Smooth muscle cell (in vitro differentiated cells): ENCODE measurements around the gene ADRA2B. TPM values are rescaled to one million over a fixed set of nuclear protein-coding genes. Genes with fewer than 3 reads are reported as not detected.

Experiments used
- DNase-seq: peaks from one replicate; lab custom pipeline; 2025; ENCODE audit not compliant: unreplicated experiment; lab: John Stamatoyannopoulos, UW
- H2AFZ ChIP-seq: fragments of 200-600 bp; sonication (generic); 2 replicates; pipeline ENCODE4 v1.6.0; 2016; ENCODE audit warnings: antibody characterized with exemption, low read depth, mild to moderate bottlenecking
- H3F3A ChIP-seq: fragments of 200-600 bp; sonication (generic); 2 replicates; pipeline ENCODE4 v1.6.0; 2017; ENCODE audit warnings: antibody characterized with exemption, low read depth
- H3K27ac ChIP-seq: fragments of 200-600 bp; sonication (generic); 2 replicates; pipeline ENCODE4 v1.5.1; 2016; ENCODE audit warnings: low read depth, mild to moderate bottlenecking
- H3K27me3 ChIP-seq: fragments of 200-600 bp; sonication (generic); 2 replicates; pipeline ENCODE4 v1.6.1; 2016; ENCODE audit warnings: low read depth, mild to moderate bottlenecking
- H3K36me3 ChIP-seq: fragments of 200-600 bp; sonication (generic); 2 replicates; pipeline ENCODE4 v1.5.1; 2016; ENCODE audit warnings: low read depth
- H3K4me1 ChIP-seq: fragments of 200-600 bp; sonication (generic); 2 replicates; pipeline ENCODE4 v1.5.1; 2016; ENCODE audit warnings: low read depth
- H3K4me2 ChIP-seq: fragments of 200-600 bp; sonication (generic); 2 replicates; pipeline ENCODE4 v1.6.0; 2016; ENCODE audit warnings: mild to moderate bottlenecking
- H3K4me3 ChIP-seq: fragments of 200-600 bp; sonication (generic); 2 replicates; pipeline ENCODE4 v1.5.1; 2016; ENCODE audit warnings: mild to moderate bottlenecking
- H3K79me2 ChIP-seq: fragments of 200-600 bp; sonication (generic); 2 replicates; pipeline ENCODE4 v1.6.0; 2016; ENCODE audit warnings: low read depth, mild to moderate bottlenecking
- H3K9ac ChIP-seq: fragments of 200-600 bp; sonication (generic); 2 replicates; pipeline ENCODE4 v1.6.0; 2016; ENCODE audit warnings: low read depth
- H3K9me3 ChIP-seq: fragments of 200-600 bp; sonication (generic); replicated peaks from 2 replicates; pipeline ENCODE4 v1.5.1; 2016; ENCODE audit warnings: low read depth
- H4K20me1 ChIP-seq: fragments of 200-600 bp; sonication (generic); 2 replicates; pipeline ENCODE4 v1.6.0; 2016; ENCODE audit warnings: low read depth
- WGBS: methylation state at CpG from one replicate; pipeline ENCODE4 v1.1.7; 2016; ENCODE audit warnings: low lambda C conversion rate; 5-methylcytosine and 5-hydroxymethylcytosine counted together
- polyA plus RNA-seq: library from polyadenylated mRNA; unstranded; fragments of >200 nt; fragmentation: Nextera tagmentation; extraction: Ambion mirVana; gene quantifications from 2 replicates; pipeline ENCODE4 v1.2.1, GENCODE V29; 2016
- total RNA-seq: library from RNA; depleted of rRNA; stranded (reverse); fragments of >200 nt; gene quantifications from 2 replicates; pipeline ENCODE4 v1.2.3, GENCODE V29; 2014
- TF ChIP-seq, protein P1 (sequence below): fragments of 200-600 bp; sonication (generic); IDR thresholded peaks from 2 replicates; pipeline ENCODE4 v1.5.1; 2017; ENCODE audit warnings: borderline replicate concordance, mild to moderate bottlenecking, antibody characterized with exemption; ENCODE audit not compliant: insufficient read depth, poor library complexity, severe bottlenecking

ADRA2B gene
- total and polyA plus RNA-seq, 2 experiments from 2014 or later: 0.06 to 1.2 TPM

DNA sequence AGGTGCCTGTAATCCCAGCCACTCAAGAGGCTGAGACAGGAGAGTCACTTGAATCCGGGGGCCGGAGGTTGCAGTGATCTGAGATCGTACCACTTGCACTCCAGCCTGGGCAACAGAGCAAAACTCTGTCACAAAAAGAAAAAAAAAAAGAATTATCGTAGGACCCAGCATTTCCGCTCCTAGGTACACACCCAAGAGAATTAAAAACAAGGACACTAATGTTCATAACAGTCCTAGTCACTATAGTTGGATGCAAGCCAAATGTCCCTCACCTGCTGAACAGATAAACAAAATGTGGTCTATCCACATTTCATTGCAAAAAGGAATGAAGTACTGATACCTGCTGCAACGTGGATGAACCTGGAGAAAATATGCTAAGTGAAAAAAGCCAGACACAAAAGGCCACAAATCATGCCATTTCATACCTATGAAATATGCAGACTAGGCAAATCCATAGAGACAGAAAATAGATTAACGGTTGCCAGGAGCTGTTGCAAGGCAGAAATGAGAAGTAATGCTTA lies 21.2 kb downstream of the ADRA2B start:
- H3F3A ChIP-seq: no peaks in the 10 kb centered on the region
- WGBS: 87% methylated on average over 7 of the region's 7 CpGs
- H3K9me3 ChIP-seq: no peaks in the 10 kb centered on the region
- H3K27me3 ChIP-seq: no peaks in the 10 kb centered on the region
- no peak overlapping the region for H3K4me3 ChIP-seq
- H3K4me1 ChIP-seq: no peaks in the 10 kb centered on the region
- H2AFZ ChIP-seq: no peak overlapping the region
- no peaks in the 10 kb centered on the region for H3K79me2 ChIP-seq
- H3K27ac ChIP-seq: no peak overlapping the region
- no peak for DNase-seq
- H3K9ac ChIP-seq: no peak overlapping the region
- no peaks in the 10 kb centered on the region for H4K20me1 ChIP-seq
- no peak overlapping the region for H3K4me2 ChIP-seq
- H3K36me3 ChIP-seq: no peaks in the 10 kb centered on the region
- TF ChIP-seq, protein P1, sequence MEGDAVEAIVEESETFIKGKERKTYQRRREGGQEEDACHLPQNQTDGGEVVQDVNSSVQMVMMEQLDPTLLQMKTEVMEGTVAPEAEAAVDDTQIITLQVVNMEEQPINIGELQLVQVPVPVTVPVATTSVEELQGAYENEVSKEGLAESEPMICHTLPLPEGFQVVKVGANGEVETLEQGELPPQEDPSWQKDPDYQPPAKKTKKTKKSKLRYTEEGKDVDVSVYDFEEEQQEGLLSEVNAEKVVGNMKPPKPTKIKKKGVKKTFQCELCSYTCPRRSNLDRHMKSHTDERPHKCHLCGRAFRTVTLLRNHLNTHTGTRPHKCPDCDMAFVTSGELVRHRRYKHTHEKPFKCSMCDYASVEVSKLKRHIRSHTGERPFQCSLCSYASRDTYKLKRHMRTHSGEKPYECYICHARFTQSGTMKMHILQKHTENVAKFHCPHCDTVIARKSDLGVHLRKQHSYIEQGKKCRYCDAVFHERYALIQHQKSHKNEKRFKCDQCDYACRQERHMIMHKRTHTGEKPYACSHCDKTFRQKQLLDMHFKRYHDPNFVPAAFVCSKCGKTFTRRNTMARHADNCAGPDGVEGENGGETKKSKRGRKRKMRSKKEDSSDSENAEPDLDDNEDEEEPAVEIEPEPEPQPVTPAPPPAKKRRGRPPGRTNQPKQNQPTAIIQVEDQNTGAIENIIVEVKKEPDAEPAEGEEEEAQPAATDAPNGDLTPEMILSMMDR: no peak

GRCh38 chr2:96093528-96093927 lies 22.8 kb downstream of the ADRA2B start:
- Histone ChIP-seq H3K4me1 (no peaks in the 10 kb centered on the region), H3K27ac (no peak overlapping the region), H3F3A (no peaks in the 10 kb centered on the region), H2AFZ (no peak overlapping the region), H3K27me3 (no peaks in the 10 kb centered on the region), H4K20me1 (no peaks in the 10 kb centered on the region), H3K9me3 (no peaks in the 10 kb centered on the region), H3K36me3 (no peaks in the 10 kb centered on the region), H3K4me2 (no peak overlapping the region), H3K4me3 (no peak overlapping the region), H3K9ac (no peak overlapping the region), H3K79me2 (no peaks in the 10 kb centered on the region)
- TF ChIP-seq, protein P1: no peak
- no peak for DNase-seq
- WGBS: 89% methylated on average over 4 of the region's 4 CpGs

DNA sequence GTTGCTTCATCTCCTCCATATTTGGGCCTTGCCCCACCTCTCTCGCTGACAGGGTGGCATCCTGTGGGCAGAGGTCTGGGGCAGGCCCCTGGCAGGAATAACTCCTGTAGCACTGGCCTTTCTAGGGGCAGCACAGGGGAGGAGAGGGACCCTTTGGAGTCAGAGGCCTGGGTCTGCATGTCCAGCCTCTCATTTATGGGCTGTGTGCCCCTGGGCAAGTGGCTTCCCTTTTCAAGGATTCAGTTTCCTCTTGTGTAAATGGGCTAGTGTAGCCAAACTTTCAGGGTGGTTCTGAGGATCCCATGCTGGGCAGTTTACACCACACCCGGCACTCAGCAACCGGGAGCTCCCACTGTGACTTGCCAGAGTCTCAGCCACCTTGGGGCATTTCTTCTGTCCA lies 23.4 kb downstream of the ADRA2B start:
- Histone ChIP-seq H3K27me3 (no peaks in the 10 kb centered on the region), H3K9ac (no peak overlapping the region), H3F3A (no peaks in the 10 kb centered on the region), H3K36me3 (no peaks in the 10 kb centered on the region), H2AFZ (no peak overlapping the region), H3K9me3 (no peaks in the 10 kb centered on the region), H3K4me3 (no peak overlapping the region), H3K4me1 (no peaks in the 10 kb centered on the region), H4K20me1 (no peaks in the 10 kb centered on the region), H3K79me2 (no peaks in the 10 kb centered on the region), H3K4me2 (no peak overlapping the region), H3K27ac (no peak overlapping the region)
- WGBS: 94% methylated on average over 3 of the region's 3 CpGs
- TF ChIP-seq, protein P1: no peak
- no peak for DNase-seq

DNA sequence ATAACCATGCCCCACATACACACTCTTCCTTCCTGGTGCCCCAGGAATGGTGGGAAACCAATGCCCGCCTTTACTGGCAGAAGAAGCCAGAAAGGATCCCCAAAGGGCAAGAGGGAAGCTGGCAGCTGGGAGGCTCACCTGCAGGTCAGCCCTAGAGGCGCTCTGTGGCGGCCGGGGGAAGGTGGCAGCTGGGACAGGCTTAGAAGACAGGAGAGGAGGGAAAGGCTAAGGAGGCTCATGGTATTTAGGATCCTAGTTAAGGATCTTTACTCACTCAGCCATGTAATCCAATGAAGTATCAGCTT lies 23.8 kb downstream of the ADRA2B start:
- H3K27me3 ChIP-seq: no peaks in the 10 kb centered on the region
- H4K20me1 ChIP-seq: no peaks in the 10 kb centered on the region
- DNase-seq: no peak
- H3K36me3 ChIP-seq: no peaks in the 10 kb centered on the region
- no peak overlapping the region for H2AFZ ChIP-seq
- no peaks in the 10 kb centered on the region for H3F3A ChIP-seq
- no peaks in the 10 kb centered on the region for H3K9me3 ChIP-seq
- no peak overlapping the region for H3K27ac ChIP-seq
- no peak overlapping the region for H3K4me2 ChIP-seq
- H3K4me3 ChIP-seq: no peak overlapping the region
- 95% methylated on average over 4 of the region's 4 CpGs for WGBS
- H3K79me2 ChIP-seq: no peaks in the 10 kb centered on the region
- no peaks in the 10 kb centered on the region for H3K4me1 ChIP-seq
- no peak overlapping the region for H3K9ac ChIP-seq
- TF ChIP-seq, protein P1: no peak
